Testis (tissue), 2 donors: ENCODE data around the gene RAPGEF4.

Source experiments
- POLR2A ChIP-seq: fragments of 450-650 bp; IDR thresholded peaks from one replicate; pipeline ENCODE4 v1.6.1; 2017; ENCODE audit warnings: antibody characterized with exemption, mild to moderate bottlenecking, moderate library complexity
- TF ChIP-seq, protein P1 (sequence below), 3 experiments: fragments of 450-650 bp in 2 of 3; fragments of 200-600 bp in 1 of 3; sonication (generic) in 1 of 3; IDR thresholded peaks; one replicate each; pipeline ENCODE4 v1.5.1; 2016 to 2019; ENCODE audit warnings: antibody characterized with exemption in 3 of 3, mild to moderate bottlenecking in 2 of 3, moderate library complexity in 1 of 3

DNA sequence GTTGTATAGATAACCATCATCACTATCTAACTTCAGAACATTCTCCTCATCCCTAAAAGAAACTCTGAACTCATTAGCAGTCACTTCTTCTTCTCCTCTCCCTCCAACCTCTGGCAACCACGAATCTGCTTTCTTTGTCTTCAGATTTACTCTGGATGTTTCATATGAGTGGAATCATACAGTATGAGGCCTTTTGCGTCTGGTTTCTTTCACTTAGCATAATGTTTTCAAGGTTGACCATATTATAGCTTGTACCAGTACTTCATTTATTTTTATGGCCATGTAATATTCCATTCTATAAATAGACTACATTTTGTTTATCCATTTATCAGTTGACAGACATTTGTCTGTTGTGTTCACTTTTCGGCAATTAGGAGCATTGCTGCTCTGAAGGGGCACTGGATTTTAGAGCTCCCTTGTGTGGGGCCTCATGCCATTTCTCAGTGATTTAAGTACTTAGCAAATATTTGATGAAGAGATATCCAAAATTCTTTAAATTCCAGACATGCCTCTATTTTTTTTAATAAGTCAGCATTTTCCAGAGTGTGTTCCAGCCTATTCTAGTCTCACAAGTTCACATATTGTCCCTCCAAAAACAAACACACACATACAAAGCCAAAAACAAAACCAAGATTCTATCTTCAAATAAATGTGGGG is 317.5 kb downstream of the RAPGEF4 start:
- TF ChIP-seq, protein P1, sequence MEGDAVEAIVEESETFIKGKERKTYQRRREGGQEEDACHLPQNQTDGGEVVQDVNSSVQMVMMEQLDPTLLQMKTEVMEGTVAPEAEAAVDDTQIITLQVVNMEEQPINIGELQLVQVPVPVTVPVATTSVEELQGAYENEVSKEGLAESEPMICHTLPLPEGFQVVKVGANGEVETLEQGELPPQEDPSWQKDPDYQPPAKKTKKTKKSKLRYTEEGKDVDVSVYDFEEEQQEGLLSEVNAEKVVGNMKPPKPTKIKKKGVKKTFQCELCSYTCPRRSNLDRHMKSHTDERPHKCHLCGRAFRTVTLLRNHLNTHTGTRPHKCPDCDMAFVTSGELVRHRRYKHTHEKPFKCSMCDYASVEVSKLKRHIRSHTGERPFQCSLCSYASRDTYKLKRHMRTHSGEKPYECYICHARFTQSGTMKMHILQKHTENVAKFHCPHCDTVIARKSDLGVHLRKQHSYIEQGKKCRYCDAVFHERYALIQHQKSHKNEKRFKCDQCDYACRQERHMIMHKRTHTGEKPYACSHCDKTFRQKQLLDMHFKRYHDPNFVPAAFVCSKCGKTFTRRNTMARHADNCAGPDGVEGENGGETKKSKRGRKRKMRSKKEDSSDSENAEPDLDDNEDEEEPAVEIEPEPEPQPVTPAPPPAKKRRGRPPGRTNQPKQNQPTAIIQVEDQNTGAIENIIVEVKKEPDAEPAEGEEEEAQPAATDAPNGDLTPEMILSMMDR (IDR thresholded peaks at IDR 0.05), result no peak
- no peak for TF ChIP-seq POLR2A
